ENCODE results near the gene SART3.

GRCh38 chr12:108484845-108485244 is 76.1 kb downstream of the SART3 start:
- TF ChIP-seq POLR2A (IDR thresholded peaks at IDR 0.05) (no peak), CTCF (IDR thresholded peaks at IDR 0.05 in 8 of 11, conservative IDR thresholded peaks at IDR 0.05 in 3 of 11) (no peak), POLR2AphosphoS5 (IDR thresholded peaks at IDR 0.05) (no peak)
